Measurements from ENCODE around the gene MTNR1A.

MTNR1A gene

GRCh38 chr4:186554914-186555827 lies at the start of gene MTNR1A:
MTNR1A (minus strand) TSS chr4:186555567; CDS start chr4:186555365, 202 bp downstream.
- DNase-seq (ENCODE audit: low read depth) = no peak

- no peak for DNase-seq (ENCODE audit: low read depth)
Measured at GRCh38 chr4:186604124-186604807, 48.9 kb upstream of the MTNR1A start.

GRCh38 chr4:186602978-186603377 lies 47.6 kb upstream of the MTNR1A start:
- no peak for DNase-seq (ENCODE audit: low read depth)

GRCh38 chr4:186599483-186599882 lies 44.1 kb upstream of the MTNR1A start:
- DNase-seq (ENCODE audit: low read depth) = no peak

- no peak for DNase-seq (ENCODE audit: low read depth)
Measured at GRCh38 chr4:186598686-186599085, 43.3 kb upstream of the MTNR1A start.

- no peak for DNase-seq (ENCODE audit: low read depth)
Measured at GRCh38 chr4:186596850-186597390, 41.6 kb upstream of the MTNR1A start.

GRCh38 chr4:186596346-186596745 lies 41.0 kb upstream of the MTNR1A start:
- DNase-seq (ENCODE audit: low read depth) = no peak

- DNase-seq (ENCODE audit: low read depth) = no peak
Measured at GRCh38 chr4:186593587-186593973, 38.2 kb upstream of the MTNR1A start.

GRCh38 chr4:186592966-186593586 lies 37.7 kb upstream of the MTNR1A start:
- no peak for DNase-seq (ENCODE audit: low read depth)

- no peak for DNase-seq (ENCODE audit: low read depth)
Measured at GRCh38 chr4:186592445-186592844, 37.1 kb upstream of the MTNR1A start.

GRCh38 chr4:186591651-186592050 lies 36.3 kb upstream of the MTNR1A start:
- no peak for DNase-seq (ENCODE audit: low read depth)

GRCh38 chr4:186588503-186588902 lies 33.1 kb upstream of the MTNR1A start:
- DNase-seq (ENCODE audit: low read depth) = no peak

- no peak for DNase-seq (ENCODE audit: low read depth)
Measured at GRCh38 chr4:186587416-186588018, 32.1 kb upstream of the MTNR1A start.

- DNase-seq (ENCODE audit: low read depth) = no peak
Measured at GRCh38 chr4:186586205-186586604, 30.8 kb upstream of the MTNR1A start.

GRCh38 chr4:186584912-186585311 lies 29.5 kb upstream of the MTNR1A start:
- DNase-seq (ENCODE audit: low read depth) = no peak

GRCh38 chr4:186581421-186581820 lies 26.1 kb upstream of the MTNR1A start:
- no peak for DNase-seq (ENCODE audit: low read depth)

- DNase-seq (ENCODE audit: low read depth) = no peak
Measured at GRCh38 chr4:186580669-186581068, 25.3 kb upstream of the MTNR1A start.

- no peak for DNase-seq (ENCODE audit: low read depth)
Measured at GRCh38 chr4:186570193-186570996, 15.0 kb upstream of the MTNR1A start.

GRCh38 chr4:186569533-186570192 lies 14.3 kb upstream of the MTNR1A start:
- DNase-seq (ENCODE audit: low read depth) = no peak

- DNase-seq (ENCODE audit: low read depth) = no peak
Measured at GRCh38 chr4:186566068-186566467, 10.7 kb upstream of the MTNR1A start.

GRCh38 chr4:186563761-186564160 lies 8.4 kb upstream of the MTNR1A start:
- DNase-seq (ENCODE audit: low read depth) = no peak

Measured in HS-27A (cell line).